ENCODE results near the gene RNF144B. TPM values are rescaled to one million over a fixed set of nuclear protein-coding genes. Genes with fewer than 3 reads are reported as not detected.

The RNF144B gene
- total RNA-seq, 1 donor from 2014 or later, result 5.7 TPM

Other genes with a start within 250 kb of the RNF144B start
- gene TPMT, start 232.3 kb upstream of the RNF144B start, total RNA-seq, result 5.0 and 5.2 TPM in 2 replicates
- 9.7 and 9.9 TPM in 2 replicates for gene KDM1B, start 231.9 kb upstream of the RNF144B start, total RNA-seq
- 182 and 198 TPM in 2 replicates for gene DEK, start 122.8 kb upstream of the RNF144B start, total RNA-seq